Measurements from ENCODE around the gene ARMH1.
"Not testable (repeated sequence)": the region's sequence is repeated elsewhere in the genome, so short reads cannot be mapped to it uniquely, and the experiment has no call there.

- TF ChIP-seq TEAD4 (IDR thresholded peaks at IDR 0.05; ENCODE audit: borderline replicate concordance, insufficient read depth); FOXM1 (IDR thresholded peaks at IDR 0.05; ENCODE audit: low read depth); CTCF (IDR thresholded peaks at IDR 0.05): not testable (repeated sequence)
Observed at GRCh38 chr1:44699375-44699774, 24.9 kb downstream of the ARMH1 start.
